Spleen (tissue), 11 donors: ENCODE results near the gene MSI2. TPM values are rescaled to one million over a fixed set of nuclear protein-coding genes. Genes with fewer than 3 reads are reported as not detected.
A peak's percentile ranks its signal among the peaks of the same experiment; 100 is the strongest.

Experiments
- DNase-seq: peaks from one replicate; pipeline ENCODE4 v3.0.0-alpha.2; 2020
- H3K27ac ChIP-seq, 8 donors: fragments of 200-600 bp; sonication (generic) in 7 of 8; 1 replicate in 4 of 8; 2 replicates in 4 of 8; pipeline versions ENCODE4 v1.5.0 to v1.8.0; 2016 to 2021; ENCODE audit warnings: inconsistent platforms in 4 of 8, mild to moderate bottlenecking in 4 of 8, moderate library complexity in 1 of 8
- H3K27me3 ChIP-seq, 7 donors: fragments of 200-600 bp; sonication (generic) in 6 of 7; replicated peaks in 1 of 7; 1 replicate in 4 of 7; 2 replicates in 3 of 7; pipeline versions ENCODE4 v1.5.0 to v1.8.0; 2016 to 2021; ENCODE audit warnings: inconsistent platforms in 3 of 7, mild to moderate bottlenecking in 1 of 7
- H3K36me3 ChIP-seq, 6 donors: fragments of 200-600 bp; sonication (generic) in 5 of 6; 1 replicate in 4 of 6; 2 replicates in 2 of 6; pipeline versions ENCODE4 v1.5.0 to v1.8.0; 2016 to 2021; ENCODE audit warnings: inconsistent platforms in 2 of 6
- H3K4me1 ChIP-seq, 6 donors: fragments of 200-600 bp; sonication (generic) in 5 of 6; 1 replicate in 3 of 6; 2 replicates in 3 of 6; pipeline versions ENCODE4 v1.5.0 to v1.8.0; 2016 to 2021; ENCODE audit warnings: inconsistent platforms in 3 of 6
- H3K4me3 ChIP-seq, 8 donors: fragments of 200-600 bp; sonication (generic) in 7 of 8; 1 replicate in 4 of 8; 2 replicates in 4 of 8; pipeline versions ENCODE4 v1.5.0 to v1.8.0; 2016 to 2021; ENCODE audit warnings: inconsistent platforms in 4 of 8, mild to moderate bottlenecking in 4 of 8, moderate library complexity in 2 of 8
- H3K9me3 ChIP-seq, 8 donors: fragments of 200-600 bp; sonication (generic) in 7 of 8; 1 replicate in 4 of 8; 2 replicates in 4 of 8; pipeline versions ENCODE4 v1.5.0 to v1.8.0; 2016 to 2021; ENCODE audit warnings: inconsistent platforms in 4 of 8
- CTCF ChIP-seq, 11 experiments: fragments of 200-600 bp in 7 of 11; fragments of 450-650 bp in 4 of 11; sonication (generic) in 4 of 11; IDR thresholded peaks in 8 of 11; conservative IDR thresholded peaks in 3 of 11; 1 replicate in 7 of 11; 2 replicates in 4 of 11; pipeline versions ENCODE4 v1.4.0 to v1.8.0; 2016 to 2021; ENCODE audit warnings: antibody characterized with exemption in 11 of 11, inconsistent platforms in 4 of 11, mild to moderate bottlenecking in 1 of 11
- POLR2A ChIP-seq, 3 donors: fragments of 450-650 bp; IDR thresholded peaks; one replicate each; pipeline ENCODE4 v1.5.1; 2017; ENCODE audit warnings: antibody characterized with exemption in 3 of 3, mild to moderate bottlenecking in 1 of 3
- POLR2AphosphoS5 ChIP-seq, 3 donors: sonication (generic); formaldehyde crosslinking; IDR thresholded peaks; one replicate each; pipeline ENCODE4 v1.5.1; 2017; ENCODE audit warnings: antibody characterized with exemption in 3 of 3
- WGBS, 5 donors: extraction: QIAGEN DNeasy Blood & Tissue Kit in 3 of 5; methylation state at CpG; one replicate each; pipeline versions ENCODE4 v1.1.5 to v1.1.7; 2013 to 2018; 5-methylcytosine and 5-hydroxymethylcytosine counted together
- intact Hi-C: fragments of 100-400 bp; cut with DNase I; formaldehyde crosslinking; loops from one replicate; pipeline ENCODE4 v1.15.0; 2023; ENCODE audit warnings: low total_unique reads
- polyA plus RNA-seq, 3 donors: library from polyadenylated mRNA; stranded (reverse); fragments of 200-250 nt; gene quantifications; one replicate each; pipeline ENCODE4 v1.2.1, GENCODE V29; 2013
- total RNA-seq, 7 donors: library from RNA; depleted of rRNA in 3 of 7; stranded (reverse); fragments of >200 nt in 3 of 7; fragmentation: NEBNext Ultra II Directional in 4 of 7; extraction: Animal tissue kit (Norgen Biotek cat#: 25700) in 4 of 7; gene quantifications; one replicate each; pipeline versions ENCODE4 v1.1.0 to v1.2.1, GENCODE V29; 2016 to 2021
- donor health status: healthy with polysubstance abuse.
- donor health status: DM: no; HTN: no; CAD: no; lungs with moderate emphysema.
- donor health status: DM: no; HTN: no; CAD: no.
- donor health status: Bipolar disorder and iron deficiency.
- donor health status: healthy.
- donor health status: DM: no; HTN: no; CAD: no.
- donor health status: DM: yes; HTN: yes; CAD: no.

MSI2 gene
- total and polyA plus RNA-seq, 10 donors, result 9.8 to 131 (median 64.7) TPM

- Histone ChIP-seq H3K36me3 (peaks cover 0 to 7% (median 0%) of the 10 kb centered on the region in 6 donors), H3K27ac (peak overlapping the region in 1 of 8 donors; percentile 45), H3K4me3 (no peak overlapping the region), H3K9me3 (peaks cover 0 to 12% (median 8%) of the 10 kb centered on the region in 8 donors), H3K4me1 (peaks cover 0 to 49% (median 22%) of the 10 kb centered on the region in 6 donors), H3K27me3 (no peaks in the 10 kb centered on the region)
- 52 to 73% (median 66%) methylated on average over 6 of the region's 6 CpGs for WGBS, 5 donors
- DNase-seq, result no peak
- TF ChIP-seq POLR2AphosphoS5 (IDR thresholded peaks at IDR 0.05), result no peak
- TF ChIP-seq CTCF (IDR thresholded peaks at IDR 0.05 in 8 of 11, conservative IDR thresholded peaks at IDR 0.05 in 3 of 11), result no peak
- TF ChIP-seq POLR2A (IDR thresholded peaks at IDR 0.05), result no peak
- intact Hi-C loops, result no loop called here
These were observed 113.8 kb downstream of the MSI2 start for GRCh38 chr17:57370037-57370581.

GRCh38 chr17:57370619-57371018, 114.3 kb downstream of the MSI2 start:
- Histone ChIP-seq H3K4me1 (peaks cover 0 to 44% (median 21%) of the 10 kb centered on the region in 6 donors), H3K27ac (peak overlapping the region in 1 of 8 donors; percentile 45), H3K4me3 (no peak overlapping the region), H3K27me3 (no peaks in the 10 kb centered on the region), H3K9me3 (peaks cover 0 to 12% (median 8%) of the 10 kb centered on the region in 8 donors), H3K36me3 (peaks cover 0 to 10% (median 0%) of the 10 kb centered on the region in 6 donors)
- intact Hi-C loops, result no loop called here
- TF ChIP-seq POLR2AphosphoS5 (IDR thresholded peaks at IDR 0.05), result no peak
- no peak for TF ChIP-seq CTCF (IDR thresholded peaks at IDR 0.05 in 8 of 11, conservative IDR thresholded peaks at IDR 0.05 in 3 of 11)
- no peak for TF ChIP-seq POLR2A (IDR thresholded peaks at IDR 0.05)
- DNase-seq, result no peak
- WGBS, 5 donors, result 94 to 99% (median 97%) methylated on average over 4 of the region's 4 CpGs

GRCh38 chr17:57372156-57372555, 115.8 kb downstream of the MSI2 start:
- Histone ChIP-seq H3K27me3 (no peaks in the 10 kb centered on the region), H3K27ac (no peak overlapping the region), H3K9me3 (peaks cover 0 to 12% (median 8%) of the 10 kb centered on the region in 8 donors), H3K4me3 (no peak overlapping the region), H3K36me3 (peaks cover 0 to 17% (median 0%) of the 10 kb centered on the region in 6 donors), H3K4me1 (peaks cover 0 to 29% (median 12%) of the 10 kb centered on the region in 6 donors)
- no peak for TF ChIP-seq POLR2A (IDR thresholded peaks at IDR 0.05)
- TF ChIP-seq CTCF (IDR thresholded peaks at IDR 0.05 in 8 of 11, conservative IDR thresholded peaks at IDR 0.05 in 3 of 11), result no peak
- TF ChIP-seq POLR2AphosphoS5 (IDR thresholded peaks at IDR 0.05), result no peak
- intact Hi-C loops, result no loop called here
- 89 to 95% (median 93%) methylated on average over 3 of the region's 3 CpGs for WGBS, 5 donors
- DNase-seq, result no peak

GRCh38 chr17:57373048-57373447, 116.7 kb downstream of the MSI2 start:
- Histone ChIP-seq H3K4me1 (peaks cover 0 to 21% (median 8%) of the 10 kb centered on the region in 6 donors), H3K9me3 (peaks cover 0 to 12% (median 8%) of the 10 kb centered on the region in 8 donors), H3K36me3 (peaks cover 0 to 17% (median 0%) of the 10 kb centered on the region in 6 donors), H3K27ac (no peak overlapping the region), H3K4me3 (no peak overlapping the region), H3K27me3 (no peaks in the 10 kb centered on the region)
- intact Hi-C loops, result no loop called here
- WGBS, 5 donors, result 93 to 97% (median 96%) methylated on average over 4 of the region's 4 CpGs
- TF ChIP-seq CTCF (IDR thresholded peaks at IDR 0.05 in 8 of 11, conservative IDR thresholded peaks at IDR 0.05 in 3 of 11), result no peak
- no peak for TF ChIP-seq POLR2A (IDR thresholded peaks at IDR 0.05)
- no peak for TF ChIP-seq POLR2AphosphoS5 (IDR thresholded peaks at IDR 0.05)
- DNase-seq, result no peak
